Astrocyte (in vitro differentiated cells and primary cell): Measurements from ENCODE around the gene TUT1. TPM values are rescaled to one million over a fixed set of nuclear protein-coding genes. Genes with fewer than 3 reads are reported as not detected.
"Not testable (repeated sequence)": the region's sequence is repeated elsewhere in the genome, so short reads cannot be mapped to it uniquely, and the experiment has no call there.

Experiments used
- DNase-seq: peaks from one replicate; pipeline ENCODE4 v3.0.0-alpha.2; 2010; ENCODE audit warnings: low read depth
- FAIRE-seq: peaks from 2 replicates; lab custom pipeline; 2011; peaks lifted over from hg19 to GRCh38; lab: Jason Lieb, UNC
- H2AFZ ChIP-seq: 2 replicates; pipeline ENCODE4 v1.6.0; 2012; ENCODE audit warnings: low read depth, low read length, inconsistent platforms
- H3K27ac ChIP-seq: 2 replicates; pipeline ENCODE4 v1.5.1; 2011; ENCODE audit warnings: low read depth, low read length, inconsistent platforms
- H3K27me3 ChIP-seq: 2 replicates; pipeline ENCODE4 v1.6.0; 2011; ENCODE audit warnings: low read length, inconsistent platforms; ENCODE audit not compliant: insufficient read depth
- H3K36me3 ChIP-seq: 2 replicates; pipeline ENCODE4 v1.5.1; 2011; ENCODE audit warnings: low read length, inconsistent platforms; ENCODE audit not compliant: insufficient read depth
- H3K4me1 ChIP-seq: 2 replicates; pipeline ENCODE4 v1.5.1; 2011; ENCODE audit warnings: low read length, inconsistent platforms; ENCODE audit not compliant: insufficient read depth
- H3K4me2 ChIP-seq: 2 replicates; pipeline ENCODE4 v1.6.0; 2012; ENCODE audit warnings: low read length, inconsistent platforms
- H3K4me3 ChIP-seq: 2 replicates; pipeline ENCODE4 v1.5.1; 2011; ENCODE audit warnings: low read depth, mild to moderate bottlenecking, low read length, inconsistent platforms; ENCODE audit not compliant: insufficient read depth
- H3K79me2 ChIP-seq: 2 replicates; pipeline ENCODE4 v1.6.0; 2012; ENCODE audit warnings: mild to moderate bottlenecking, low read length, inconsistent platforms; ENCODE audit not compliant: insufficient read depth
- H3K9ac ChIP-seq: 2 replicates; pipeline ENCODE4 v1.6.0; 2012; ENCODE audit warnings: mild to moderate bottlenecking, low read length, inconsistent platforms
- H3K9me3 ChIP-seq: 2 replicates; pipeline ENCODE4 v1.5.1; 2012; ENCODE audit warnings: low read depth, mild to moderate bottlenecking, low read length, inconsistent platforms; ENCODE audit not compliant: insufficient read depth
- H4K20me1 ChIP-seq: 2 replicates; pipeline ENCODE4 v1.6.0; 2012; ENCODE audit warnings: low read length, inconsistent platforms; ENCODE audit not compliant: insufficient read depth
- H3K27ac Mint-ChIP-seq: one replicate; pipeline ENCODE4 v1.8.0; 2021; ENCODE audit warnings: mild to moderate bottlenecking, mixed read lengths; ENCODE audit not compliant: unreplicated experiment
- H3K27me3 Mint-ChIP-seq: one replicate; pipeline ENCODE4 v1.8.0; 2021; ENCODE audit warnings: low read depth, mixed read lengths; ENCODE audit not compliant: unreplicated experiment
- H3K36me3 Mint-ChIP-seq: one replicate; pipeline ENCODE4 v1.8.0; 2021; ENCODE audit warnings: low read depth, mixed read lengths; ENCODE audit not compliant: unreplicated experiment
- H3K4me1 Mint-ChIP-seq: one replicate; pipeline ENCODE4 v1.8.0; 2021; ENCODE audit warnings: low read depth, mixed read lengths; ENCODE audit not compliant: unreplicated experiment
- H3K4me3 Mint-ChIP-seq: one replicate; pipeline ENCODE4 v1.8.0; 2021; ENCODE audit warnings: mild to moderate bottlenecking, moderate library complexity, mixed read lengths; ENCODE audit not compliant: unreplicated experiment
- H3K9me3 Mint-ChIP-seq: one replicate; pipeline ENCODE4 v1.8.0; 2021; ENCODE audit warnings: mild to moderate bottlenecking, mixed read lengths; ENCODE audit not compliant: unreplicated experiment
- EZH2 ChIP-seq: IDR thresholded peaks from 2 replicates; pipeline ENCODE4 v1.6.1; 2012; ENCODE audit warnings: mild to moderate bottlenecking, low read length, inconsistent platforms; ENCODE audit not compliant: insufficient read depth
- total RNA-seq: library from RNA; stranded (reverse); gene quantifications from 2 replicates; pipeline ENCODE4 v1.2.1, GENCODE V29; 2021
- TF ChIP-seq, protein P1 (sequence below): IDR thresholded peaks from 2 replicates; pipeline ENCODE4 v1.5.1; 2011; ENCODE audit warnings: low read depth, mild to moderate bottlenecking, inconsistent platforms, low read length, moderate library complexity; ENCODE audit not compliant: insufficient read depth

TUT1 gene
- total RNA-seq, 1 donor from 2014 or later = 18.3 TPM

DNA sequence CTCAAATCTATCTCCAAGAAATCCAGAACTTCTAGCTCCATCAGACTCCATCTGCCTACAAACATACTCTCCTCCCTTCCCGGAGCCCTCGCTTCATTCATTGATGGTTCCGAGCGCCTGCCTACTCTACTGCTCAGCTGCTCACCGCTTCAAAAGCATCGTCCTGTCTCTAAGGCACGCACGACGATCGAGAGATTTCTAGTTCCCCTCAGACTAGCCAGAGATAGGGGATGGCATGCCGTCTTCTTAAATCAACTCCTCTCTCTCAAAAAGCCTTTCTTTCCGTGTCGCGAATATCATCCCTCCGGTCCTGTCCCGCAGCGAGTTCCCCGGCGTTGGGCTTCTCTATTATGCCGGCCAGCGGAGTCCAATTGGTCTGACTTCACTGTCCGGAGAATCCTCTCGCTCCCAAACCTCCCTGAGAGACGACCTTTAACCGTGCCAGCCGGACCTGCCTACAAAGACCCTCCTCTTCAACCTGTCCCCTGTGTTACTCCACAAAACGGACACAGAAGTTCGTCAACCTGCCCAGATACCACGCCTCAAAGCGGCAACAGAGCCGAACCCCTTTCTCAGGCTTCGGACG, 18.2 kb downstream of the TUT1 start:
- Histone ChIP-seq H3K27ac (peak overlapping the region; percentile 73), H3K4me3 (peak overlapping the region; percentile 95), H3K4me1 (peaks cover 41% of the 10 kb centered on the region), H3K36me3 (peaks cover 26% of the 10 kb centered on the region), H3K79me2 (peaks cover 88% of the 10 kb centered on the region), H4K20me1 (peaks cover 51% of the 10 kb centered on the region), H3K27me3 (no peaks in the 10 kb centered on the region), H3K9ac (peak overlapping the region; percentile 96), H2AFZ (peak overlapping the region; percentile 78), H3K4me2 (peak overlapping the region; percentile 92), H3K9me3 (no peaks in the 10 kb centered on the region)
- TF ChIP-seq EZH2 = no peak
- TF ChIP-seq, protein P1, sequence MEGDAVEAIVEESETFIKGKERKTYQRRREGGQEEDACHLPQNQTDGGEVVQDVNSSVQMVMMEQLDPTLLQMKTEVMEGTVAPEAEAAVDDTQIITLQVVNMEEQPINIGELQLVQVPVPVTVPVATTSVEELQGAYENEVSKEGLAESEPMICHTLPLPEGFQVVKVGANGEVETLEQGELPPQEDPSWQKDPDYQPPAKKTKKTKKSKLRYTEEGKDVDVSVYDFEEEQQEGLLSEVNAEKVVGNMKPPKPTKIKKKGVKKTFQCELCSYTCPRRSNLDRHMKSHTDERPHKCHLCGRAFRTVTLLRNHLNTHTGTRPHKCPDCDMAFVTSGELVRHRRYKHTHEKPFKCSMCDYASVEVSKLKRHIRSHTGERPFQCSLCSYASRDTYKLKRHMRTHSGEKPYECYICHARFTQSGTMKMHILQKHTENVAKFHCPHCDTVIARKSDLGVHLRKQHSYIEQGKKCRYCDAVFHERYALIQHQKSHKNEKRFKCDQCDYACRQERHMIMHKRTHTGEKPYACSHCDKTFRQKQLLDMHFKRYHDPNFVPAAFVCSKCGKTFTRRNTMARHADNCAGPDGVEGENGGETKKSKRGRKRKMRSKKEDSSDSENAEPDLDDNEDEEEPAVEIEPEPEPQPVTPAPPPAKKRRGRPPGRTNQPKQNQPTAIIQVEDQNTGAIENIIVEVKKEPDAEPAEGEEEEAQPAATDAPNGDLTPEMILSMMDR = no peak
- Mint-ChIP-seq H3K27me3 (no peaks in the 10 kb centered on the region), H3K4me3 (peak overlapping the region; percentile 100), H3K27ac (peak overlapping the region; percentile 99), H3K4me1 (peaks cover 31% of the 10 kb centered on the region), H3K36me3 (peaks cover 32% of the 10 kb centered on the region), H3K9me3 (no peaks in the 10 kb centered on the region)
- no peak for FAIRE-seq
- DNase-seq = no peak

- Histone ChIP-seq H2AFZ (no peak overlapping the region), H3K36me3 (peaks cover 26% of the 10 kb centered on the region), H3K79me2 (peaks cover 94% of the 10 kb centered on the region), H3K27me3 (no peaks in the 10 kb centered on the region), H3K4me2 (peak overlapping the region; percentile 92), H4K20me1 (peaks cover 57% of the 10 kb centered on the region), H3K9me3 (no peaks in the 10 kb centered on the region), H3K27ac (peak overlapping the region; percentile 73), H3K9ac (peak overlapping the region; percentile 96), H3K4me3 (peak overlapping the region; percentile 95), H3K4me1 (peaks cover 40% of the 10 kb centered on the region)
- no peak for DNase-seq
- Mint-ChIP-seq H3K27me3 (no peaks in the 10 kb centered on the region), H3K9me3 (no peaks in the 10 kb centered on the region), H3K4me1 (peaks cover 32% of the 10 kb centered on the region), H3K36me3 (peaks cover 33% of the 10 kb centered on the region), H3K27ac (peak overlapping the region; percentile 99), H3K4me3 (peak overlapping the region; percentile 100)
- TF ChIP-seq, protein P1 = no peak
- no peak for TF ChIP-seq EZH2
- no peak for FAIRE-seq
These were observed 18.9 kb downstream of the TUT1 start for GRCh38 chr11:62572431-62572830.

GRCh38 chr11:62571493-62571892, 19.8 kb downstream of the TUT1 start:
- peaks cover 96% of the 10 kb centered on the region for H3K79me2 ChIP-seq
- Mint-ChIP-seq H3K4me3 (peak overlapping the region; percentile 100), H3K36me3 (peaks cover 37% of the 10 kb centered on the region)

GRCh38 chr11:62570903-62571302, 20.4 kb downstream of the TUT1 start:
- not testable (repeated sequence) for H3K9me3 ChIP-seq, H3K9me3 Mint-ChIP-seq, H3K27me3 ChIP-seq, H3K27me3 Mint-ChIP-seq, H3K27ac ChIP-seq, DNase-seq, FAIRE-seq, H2AFZ ChIP-seq
- Histone ChIP-seq H3K36me3 (peaks cover 41% of the 10 kb centered on the region), H3K79me2 (peaks cover 96% of the 10 kb centered on the region), H3K4me1 (peaks cover 30% of the 10 kb centered on the region), H4K20me1 (peaks cover 72% of the 10 kb centered on the region), H3K9ac (peak overlapping the region; percentile 96), H3K4me3 (peak overlapping the region; percentile 20), H3K4me2 (peak overlapping the region; percentile 92)
- peak overlapping the region; percentile 16 for H3K27ac Mint-ChIP-seq
- H3K4me1 Mint-ChIP-seq = peaks cover 44% of the 10 kb centered on the region
- peaks cover 43% of the 10 kb centered on the region for H3K36me3 Mint-ChIP-seq
- peak overlapping the region; percentile 100 for H3K4me3 Mint-ChIP-seq

More at GRCh38 chr11:62571493-62571892, 19.8 kb downstream of the TUT1 start:
- H3K27ac ChIP-seq, DNase-seq, H3K27me3 ChIP-seq, H3K27me3 Mint-ChIP-seq, H3K9me3 ChIP-seq, H2AFZ ChIP-seq, FAIRE-seq, H3K9me3 Mint-ChIP-seq: not testable (repeated sequence)
- H4K20me1 ChIP-seq = peaks cover 67% of the 10 kb centered on the region
- H3K9ac ChIP-seq = peak overlapping the region; percentile 96
- Mint-ChIP-seq H3K4me1 (peaks cover 39% of the 10 kb centered on the region), H3K27ac (peak overlapping the region; percentile 16)
- H3K36me3 ChIP-seq = peaks cover 36% of the 10 kb centered on the region
- peaks cover 35% of the 10 kb centered on the region for H3K4me1 ChIP-seq
- H3K4me3 ChIP-seq = peak overlapping the region; percentile 95
- H3K4me2 ChIP-seq = peak overlapping the region; percentile 92
